Stimulated activated naive CD8-positive, alpha-beta T cell treated with anti-CD3 and anti-CD28 coated beads, Interleukin-15, Interleukin-2, amounts not matched to agents 100 U/mL and 50 U/mL, for 24 hours (primary cell): ENCODE data around the gene PPIL6.
A peak's percentile ranks its signal among the peaks of the same experiment; 100 is the strongest.

Source experiments
- ATAC-seq: fragments of 150-1000 bp; cut with Tn5 transposase; one replicate; pipeline ENCODE4 v1.10.0; 2021
- DNase-seq: peaks from one replicate; pipeline ENCODE4 v3.0.0; 2021

The PPIL6 gene

DNA sequence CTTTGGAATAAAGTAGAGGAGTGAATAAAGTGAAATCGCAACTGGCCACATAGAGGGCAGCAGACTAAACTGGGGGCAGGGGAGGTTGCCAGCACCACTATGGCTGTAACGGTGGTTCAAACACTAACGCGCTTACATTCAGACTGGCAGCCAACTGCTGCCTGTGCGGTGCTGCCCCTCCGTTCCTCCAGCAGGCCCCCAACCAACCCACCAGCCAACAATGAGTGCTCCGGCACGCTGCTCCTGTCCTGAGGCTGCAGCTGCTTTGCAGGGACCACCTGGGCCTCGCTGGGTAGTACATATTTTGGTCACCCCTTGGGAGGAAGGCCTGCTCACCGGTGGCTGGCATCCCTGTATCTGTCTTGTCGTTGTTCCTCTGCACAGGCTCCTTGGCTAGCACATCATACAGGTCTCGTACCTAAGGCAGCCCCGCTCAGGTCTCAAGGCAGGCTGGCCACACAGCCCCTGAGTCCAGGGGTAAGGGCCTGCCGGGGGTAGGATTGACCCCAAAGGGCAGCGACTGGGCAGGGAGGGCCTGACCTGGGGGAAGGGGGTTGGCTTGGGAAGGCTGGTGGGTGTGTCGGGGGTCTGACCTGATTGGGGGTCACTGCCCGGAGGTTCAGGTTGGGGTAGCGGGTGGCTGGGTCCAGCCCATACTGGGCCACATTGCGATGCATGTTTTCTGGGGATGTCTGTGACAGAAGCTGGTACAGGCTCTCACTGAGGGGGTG lies 8.8 kb upstream of the PPIL6 start:
- DNase-seq (no peak), ATAC-seq (no peak)

GRCh38 chr6:109448615-109449014 lies 8.2 kb upstream of the PPIL6 start:
- DNase-seq = no peak
- ATAC-seq = no peak

GRCh38 chr6:109447878-109448555 lies 7.6 kb upstream of the PPIL6 start:
- ATAC-seq (no peak), DNase-seq (no peak)

DNA sequence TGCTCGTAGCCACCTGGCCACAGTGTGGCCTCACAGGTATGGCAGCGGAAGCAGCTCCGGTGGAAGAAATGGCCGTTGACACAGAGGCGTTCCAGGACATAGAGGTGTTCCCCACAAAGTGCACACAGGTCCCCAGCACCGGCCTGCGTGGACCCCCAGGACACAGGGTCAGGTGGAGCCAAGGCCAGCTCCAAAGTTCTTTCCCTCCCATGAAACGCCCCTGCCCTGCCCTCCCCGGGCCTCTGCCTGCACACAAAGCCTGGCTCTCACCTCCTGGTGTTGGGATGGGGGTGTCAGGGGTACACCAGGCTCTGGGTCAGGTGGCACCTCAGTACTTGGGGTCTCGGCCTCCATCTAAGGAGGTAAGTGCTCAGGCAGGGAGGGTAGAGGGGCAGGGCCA lies 6.7 kb upstream of the PPIL6 start:
- no peak for ATAC-seq

GRCh38 chr6:109446541-109446940 lies 6.1 kb upstream of the PPIL6 start:
- ATAC-seq (no peak), DNase-seq (no peak)

More for the DNA sequence above, 6.7 kb upstream of the PPIL6 start:
- DNase-seq = no peak

GRCh38 chr6:109446072-109446471 lies 5.6 kb upstream of the PPIL6 start:
- no peak for DNase-seq
- ATAC-seq = no peak

GRCh38 chr6:109445382-109445781 lies 5.0 kb upstream of the PPIL6 start:
- ATAC-seq = no peak
- no peak for DNase-seq

GRCh38 chr6:109443425-109443950 lies 3.1 kb upstream of the PPIL6 start:
- no peak for ATAC-seq

GRCh38 chr6:109442393-109442924 lies 2.0 kb upstream of the PPIL6 start:
- no peak for DNase-seq
- no peak for ATAC-seq

More at GRCh38 chr6:109443425-109443950, 3.1 kb upstream of the PPIL6 start:
- no peak for DNase-seq

DNA sequence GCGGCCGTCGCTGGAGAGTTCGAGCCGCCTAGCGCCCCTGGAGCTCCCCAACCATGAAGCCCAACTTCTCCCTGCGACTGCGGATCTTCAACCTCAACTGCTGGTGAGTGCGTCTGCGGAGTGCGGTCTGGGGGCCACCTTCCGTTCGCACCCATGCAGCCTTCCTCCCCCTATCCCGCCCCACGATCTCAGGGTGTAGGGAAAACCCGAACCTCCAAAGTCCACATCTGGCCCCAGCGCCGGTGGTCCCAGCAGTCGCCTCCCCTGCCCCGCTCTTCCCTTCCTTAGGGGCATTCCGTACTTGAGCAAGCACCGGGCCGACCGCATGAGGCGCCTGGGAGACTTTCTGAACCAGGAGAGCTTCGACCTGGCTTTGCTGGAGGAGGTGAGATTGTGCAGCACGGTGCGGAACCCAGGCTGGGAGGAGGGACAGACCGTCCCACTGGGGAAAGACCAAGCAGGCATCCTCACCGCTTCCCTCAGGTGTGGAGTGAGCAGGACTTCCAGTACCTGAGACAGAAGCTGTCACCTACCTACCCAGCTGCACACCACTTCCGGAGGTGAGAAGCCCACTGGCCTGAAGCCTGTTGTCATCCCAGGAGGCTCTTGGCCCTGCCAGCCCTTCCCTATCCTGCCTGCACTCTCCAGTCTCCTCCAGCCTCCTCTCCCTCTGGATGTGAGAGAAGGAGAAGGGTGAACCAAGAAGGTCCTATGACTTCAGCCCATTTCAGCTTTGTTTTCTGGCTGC lies 815 bp upstream of the PPIL6 start:
- DNase-seq = peak; percentile 47
- peak; percentile 7 for ATAC-seq

DNA sequence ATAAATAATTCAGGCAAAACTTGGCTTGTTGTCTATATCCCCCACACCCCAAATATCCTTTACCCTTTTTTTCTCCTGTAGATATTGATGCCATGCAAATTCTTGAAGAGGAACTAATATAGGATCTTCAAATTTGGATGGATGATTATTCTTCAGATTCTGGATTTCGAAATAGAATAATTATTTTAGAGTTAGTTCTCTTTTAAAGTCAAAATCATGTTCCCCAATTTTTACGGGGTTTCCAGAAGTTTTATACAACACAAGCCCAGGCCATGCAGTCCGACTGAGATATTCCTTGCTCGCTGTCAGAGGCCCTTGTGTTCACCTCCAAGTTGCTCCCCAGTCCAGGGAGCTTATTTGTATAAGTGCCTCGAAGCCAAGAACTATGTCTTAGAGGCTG lies 4.4 kb downstream of the PPIL6 start:
- ATAC-seq (no peak), DNase-seq (no peak)

- no peak for DNase-seq
These were observed 6.0 kb downstream of the PPIL6 start for GRCh38 chr6:109434456-109434855.

DNA sequence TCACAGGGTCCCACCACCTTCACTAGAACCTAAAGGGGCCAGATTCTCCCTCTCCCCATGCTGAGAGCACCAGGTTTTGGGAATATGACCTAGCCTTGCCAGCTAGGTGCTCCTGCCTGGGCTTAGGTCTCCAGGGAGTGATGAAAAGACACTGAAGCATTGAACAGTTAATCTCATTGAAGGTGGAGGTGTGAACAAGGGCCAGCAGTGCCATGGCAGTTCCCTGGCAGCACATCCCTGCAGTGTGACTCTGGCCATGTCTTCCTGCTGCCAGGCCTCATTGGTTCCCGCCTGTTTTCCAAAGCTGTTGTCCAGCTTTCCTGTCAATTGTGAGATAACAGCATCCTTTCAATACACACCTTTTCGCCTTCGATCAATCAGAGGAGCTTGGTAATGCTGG lies 10.9 kb downstream of the PPIL6 start:
- DNase-seq (no peak), ATAC-seq (no peak)

More at GRCh38 chr6:109434456-109434855, 6.0 kb downstream of the PPIL6 start:
- ATAC-seq = no peak

- no peak for DNase-seq
These were observed 11.4 kb downstream of the PPIL6 start for GRCh38 chr6:109428889-109429477.

GRCh38 chr6:109424946-109425345 lies 15.5 kb downstream of the PPIL6 start:
- no peak for ATAC-seq
- no peak for DNase-seq

More at GRCh38 chr6:109428889-109429477, 11.4 kb downstream of the PPIL6 start:
- ATAC-seq = no peak

DNA sequence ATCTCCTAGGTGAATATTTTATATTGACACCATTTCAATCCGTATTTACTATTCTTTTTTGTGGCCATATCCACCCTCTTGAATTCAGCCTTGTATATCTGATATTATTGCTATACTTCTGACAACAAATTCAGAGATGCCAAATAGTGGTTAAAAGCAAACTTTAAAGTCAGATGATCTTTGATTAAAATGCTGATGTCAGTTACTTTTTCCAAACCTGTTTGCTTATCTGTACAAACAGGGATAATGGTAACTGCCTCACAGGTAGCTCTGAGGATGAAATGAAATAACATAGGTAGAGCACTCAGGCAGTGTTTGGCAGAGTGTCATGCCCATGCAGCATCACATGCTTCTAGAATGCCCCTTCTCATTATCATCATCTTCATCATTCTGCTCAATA lies 19.2 kb downstream of the PPIL6 start:
- no peak for ATAC-seq

DNA sequence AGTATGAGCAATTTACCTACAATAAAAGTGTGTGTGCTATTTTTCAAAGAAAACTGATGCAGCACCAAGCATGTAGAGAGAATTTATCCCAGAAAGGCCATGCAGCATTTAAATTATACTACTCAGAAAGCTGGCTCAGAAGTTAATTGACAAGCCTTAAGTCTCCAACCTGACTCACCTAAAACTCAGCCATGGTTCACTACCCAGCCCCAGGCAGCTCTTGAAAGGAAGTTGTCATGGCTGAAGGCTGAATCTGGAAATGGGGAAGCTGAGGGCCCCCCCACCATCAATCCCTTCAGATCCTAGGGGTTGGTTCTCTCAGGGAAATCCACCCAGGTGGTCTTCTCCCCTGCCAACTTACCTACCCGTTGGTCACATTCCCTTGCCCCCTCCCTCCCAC lies 19.7 kb downstream of the PPIL6 start:
- DNase-seq (no peak), ATAC-seq (no peak)

More for the DNA sequence above, 19.2 kb downstream of the PPIL6 start:
- no peak for DNase-seq

DNA sequence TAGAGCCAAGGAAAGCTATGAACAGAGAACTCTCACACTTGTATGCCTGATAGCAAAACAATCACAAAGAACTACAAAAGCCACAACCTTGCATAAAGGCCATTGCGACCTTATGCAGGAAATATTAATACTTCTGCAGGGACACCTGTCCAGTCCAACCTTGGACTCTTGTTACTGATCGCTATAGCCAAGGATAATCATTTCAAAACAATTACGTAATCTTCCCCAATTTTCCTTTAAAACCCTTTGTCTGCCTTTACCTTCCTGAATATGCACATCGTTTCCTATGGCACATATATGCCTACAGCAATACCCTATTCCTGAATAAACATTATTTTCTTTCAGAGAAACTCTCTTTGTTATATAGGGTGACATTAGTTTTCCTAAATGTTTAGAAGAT lies 22.8 kb downstream of the PPIL6 start:
- ATAC-seq (no peak), DNase-seq (no peak)

DNA sequence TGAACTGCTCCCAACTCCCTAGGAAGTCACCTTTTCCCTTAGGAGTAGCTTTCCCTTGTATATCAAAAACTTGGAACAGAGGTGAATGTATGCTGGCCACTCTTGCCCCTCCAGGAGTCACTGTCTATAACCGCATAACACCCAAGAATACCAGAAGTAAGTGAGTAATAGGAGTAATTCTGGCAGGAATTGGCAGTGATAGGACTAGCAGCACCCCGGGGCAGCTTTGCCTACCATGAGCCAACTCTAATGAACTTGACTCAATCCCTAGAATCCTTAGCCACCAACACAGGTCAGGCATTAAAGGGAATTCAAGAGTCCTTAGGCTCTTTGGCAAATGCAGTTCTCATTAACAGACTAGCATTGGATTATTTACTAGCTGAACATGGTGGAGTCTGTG lies 29.4 kb downstream of the PPIL6 start:
- ATAC-seq (no peak), DNase-seq (no peak)

DNA sequence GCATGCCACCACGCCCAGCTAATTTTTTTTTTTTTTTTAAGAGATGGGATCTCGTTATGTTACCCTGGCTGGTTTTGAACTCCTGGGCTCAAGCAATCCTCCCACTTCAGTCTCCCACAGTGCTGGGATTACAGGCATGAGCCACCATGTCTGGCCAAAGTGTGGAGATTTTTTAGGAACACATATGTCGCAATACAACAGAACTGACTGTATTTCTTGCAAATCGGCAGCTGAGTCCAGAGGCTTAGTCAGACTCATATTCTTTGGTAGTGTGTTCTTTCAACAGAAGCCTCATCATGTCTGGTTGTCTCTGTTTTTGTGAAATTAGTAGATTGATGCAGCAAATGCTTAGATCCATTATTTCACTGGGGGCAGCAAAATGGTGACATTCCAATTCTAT lies 34.2 kb downstream of the PPIL6 start:
- ATAC-seq (no peak), DNase-seq (no peak)

- ATAC-seq (no peak), DNase-seq (no peak)
These were observed 43.4 kb downstream of the PPIL6 start for GRCh38 chr6:109397020-109397419.

DNA sequence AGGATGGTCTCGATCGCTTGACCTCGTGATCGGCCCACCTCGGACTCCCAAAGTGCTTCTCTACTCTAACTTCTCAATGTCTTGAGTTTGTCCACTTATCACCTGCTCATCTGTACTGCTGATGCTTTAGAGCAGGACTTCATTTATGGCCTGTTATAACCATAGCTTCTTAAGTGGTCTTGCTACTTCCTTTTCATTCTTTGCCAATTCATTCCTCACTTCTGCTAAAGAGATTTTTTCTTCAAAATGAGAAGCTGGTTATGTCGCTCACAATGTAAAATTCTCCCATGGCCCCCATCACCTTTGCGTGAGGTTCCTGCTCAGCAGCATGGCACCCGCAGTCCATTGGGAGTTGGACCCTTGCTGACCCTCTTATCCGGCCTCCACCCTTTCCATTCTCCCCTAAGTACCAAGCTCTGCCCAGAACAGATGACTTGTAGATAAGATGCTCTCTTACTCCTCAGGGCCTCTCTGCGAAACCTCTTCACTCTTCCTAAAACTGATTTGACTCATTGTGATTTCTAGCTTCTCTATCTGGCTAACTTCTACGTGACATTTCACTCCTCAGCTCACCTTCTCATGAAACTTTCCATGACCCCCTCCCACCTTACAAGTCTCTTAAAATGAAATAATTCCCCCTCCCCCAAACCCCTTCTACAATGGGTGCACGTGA lies 44.2 kb downstream of the PPIL6 start:
- ATAC-seq (no peak), DNase-seq (no peak)
